ENCODE data around the gene ZC3H12C. TPM values are rescaled to one million over a fixed set of nuclear protein-coding genes. Genes with fewer than 3 reads are reported as not detected.
"Not testable (repeated sequence)": the region's sequence is repeated elsewhere in the genome, so short reads cannot be mapped to it uniquely, and the experiment has no call there.

ZC3H12C gene
- total RNA-seq, 3 donors from 2014 or later: 0.35 to 1.3 (median 0.90) TPM

DNA sequence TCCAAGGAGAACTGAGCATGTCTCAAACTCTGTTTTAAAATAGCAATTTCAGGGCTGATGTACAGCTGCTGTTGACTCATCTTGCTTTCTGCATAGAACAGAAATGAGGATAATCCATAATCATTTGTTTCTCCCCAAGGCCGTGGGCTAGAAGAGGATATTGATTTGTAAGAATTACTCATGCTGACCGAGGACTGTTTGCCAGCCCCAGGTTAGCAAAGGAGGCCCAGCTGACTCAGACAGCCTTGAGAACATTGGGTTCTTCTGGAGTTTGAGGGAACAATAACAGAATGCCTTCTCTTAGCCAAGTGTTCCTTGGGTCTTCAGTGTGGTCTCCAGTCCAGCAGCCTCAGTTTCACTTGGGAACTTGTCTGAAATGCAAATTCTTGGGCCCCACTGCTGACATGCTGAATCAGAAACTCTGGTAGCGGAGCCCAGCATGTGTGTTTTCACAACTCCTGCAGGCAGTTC lies 92.0 kb downstream of the ZC3H12C start:
- Mint-ChIP-seq H3K36me3 (ENCODE audit: insufficient read depth) (no peaks in the 10 kb centered on the region), H3K4me1 (ENCODE audit: low read depth) (no peaks in the 10 kb centered on the region), H3K9me3 (no peaks in the 10 kb centered on the region), H3K4me3 (no peak overlapping the region), H3K27me3 (ENCODE audit: low read depth) (no peaks in the 10 kb centered on the region)
- DNase-seq (no peak), ATAC-seq (no peak)

GRCh38 chr11:110185599-110185998 lies 92.4 kb downstream of the ZC3H12C start:
- Mint-ChIP-seq H3K4me1 (ENCODE audit: low read depth) (no peaks in the 10 kb centered on the region), H3K36me3 (ENCODE audit: insufficient read depth) (no peaks in the 10 kb centered on the region), H3K4me3 (no peak overlapping the region), H3K27me3 (ENCODE audit: low read depth) (no peaks in the 10 kb centered on the region), H3K9me3 (no peaks in the 10 kb centered on the region)
- no peak for ATAC-seq
- no peak for DNase-seq

DNA sequence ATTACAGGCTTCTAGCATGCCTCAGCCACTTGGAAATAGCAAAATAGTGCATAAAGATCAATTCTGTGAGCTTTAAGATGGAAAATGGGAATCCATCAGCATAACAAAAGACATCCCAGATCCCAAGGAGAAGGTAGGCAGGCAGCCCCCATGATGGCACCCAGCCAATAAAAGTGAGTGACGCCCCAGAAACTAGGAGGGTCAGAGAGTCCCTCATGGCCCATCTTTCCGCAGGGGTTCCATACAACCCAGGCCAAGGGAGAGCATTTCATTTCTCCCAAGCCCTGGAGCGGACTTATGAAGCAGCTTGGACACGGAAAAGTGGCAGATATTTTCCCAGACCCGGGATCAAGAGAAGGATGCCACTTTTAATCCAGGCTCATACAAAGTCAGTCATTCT lies 93.3 kb downstream of the ZC3H12C start:
- no peaks in the 10 kb centered on the region for H3K9me3 Mint-ChIP-seq

GRCh38 chr11:110186867-110187266 lies 93.7 kb downstream of the ZC3H12C start:
- Mint-ChIP-seq H3K4me1 (ENCODE audit: low read depth) (peaks cover under 1% of the 10 kb centered on the region), H3K27me3 (ENCODE audit: low read depth) (no peaks in the 10 kb centered on the region), H3K9me3 (no peaks in the 10 kb centered on the region), H3K4me3 (no peak overlapping the region), H3K36me3 (ENCODE audit: insufficient read depth) (no peaks in the 10 kb centered on the region)
- ATAC-seq (no peak), DNase-seq (no peak)

More for the DNA sequence above, 93.3 kb downstream of the ZC3H12C start:
- no peak for ATAC-seq
- Mint-ChIP-seq H3K36me3 (ENCODE audit: insufficient read depth) (no peaks in the 10 kb centered on the region), H3K27me3 (ENCODE audit: low read depth) (no peaks in the 10 kb centered on the region), H3K4me3 (no peak overlapping the region), H3K4me1 (ENCODE audit: low read depth) (no peaks in the 10 kb centered on the region)
- DNase-seq: no peak

- ATAC-seq (no peak), DNase-seq (no peak)
- H3K36me3 Mint-ChIP-seq (ENCODE audit: insufficient read depth): no peaks in the 10 kb centered on the region
- H3K4me1 Mint-ChIP-seq (ENCODE audit: low read depth): peaks cover 9% of the 10 kb centered on the region
- no peaks in the 10 kb centered on the region for H3K27me3 Mint-ChIP-seq (ENCODE audit: low read depth)
- no peaks in the 10 kb centered on the region for H3K9me3 Mint-ChIP-seq
- no peak overlapping the region for H3K4me3 Mint-ChIP-seq
Observed at GRCh38 chr11:110187731-110188130, 94.5 kb downstream of the ZC3H12C start.

DNA sequence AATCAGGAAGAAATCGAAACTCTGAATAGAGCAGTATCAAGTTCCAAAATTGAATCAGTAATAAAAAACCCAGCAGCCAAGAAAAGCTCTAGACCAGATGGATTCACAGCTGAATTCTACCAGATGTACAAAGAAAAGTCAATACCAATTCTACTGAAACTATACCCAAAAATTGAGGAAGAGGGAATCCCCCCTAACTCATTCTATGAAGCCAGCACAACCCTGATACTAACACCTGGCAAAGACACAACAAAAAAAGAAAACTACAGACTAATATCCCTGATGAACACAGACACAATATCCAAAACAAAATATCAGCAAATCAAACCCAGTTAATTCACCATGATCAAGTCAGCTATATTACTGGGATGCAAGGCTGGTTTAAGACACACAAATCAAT lies 97.7 kb downstream of the ZC3H12C start:
- Mint-ChIP-seq H3K4me3 (no peak overlapping the region), H3K27me3 (ENCODE audit: low read depth) (no peaks in the 10 kb centered on the region), H3K36me3 (ENCODE audit: insufficient read depth) (no peaks in the 10 kb centered on the region), H3K4me1 (ENCODE audit: low read depth) (peaks cover 11% of the 10 kb centered on the region), H3K9me3 (no peaks in the 10 kb centered on the region)
- DNase-seq (no peak), ATAC-seq (no peak)

DNA sequence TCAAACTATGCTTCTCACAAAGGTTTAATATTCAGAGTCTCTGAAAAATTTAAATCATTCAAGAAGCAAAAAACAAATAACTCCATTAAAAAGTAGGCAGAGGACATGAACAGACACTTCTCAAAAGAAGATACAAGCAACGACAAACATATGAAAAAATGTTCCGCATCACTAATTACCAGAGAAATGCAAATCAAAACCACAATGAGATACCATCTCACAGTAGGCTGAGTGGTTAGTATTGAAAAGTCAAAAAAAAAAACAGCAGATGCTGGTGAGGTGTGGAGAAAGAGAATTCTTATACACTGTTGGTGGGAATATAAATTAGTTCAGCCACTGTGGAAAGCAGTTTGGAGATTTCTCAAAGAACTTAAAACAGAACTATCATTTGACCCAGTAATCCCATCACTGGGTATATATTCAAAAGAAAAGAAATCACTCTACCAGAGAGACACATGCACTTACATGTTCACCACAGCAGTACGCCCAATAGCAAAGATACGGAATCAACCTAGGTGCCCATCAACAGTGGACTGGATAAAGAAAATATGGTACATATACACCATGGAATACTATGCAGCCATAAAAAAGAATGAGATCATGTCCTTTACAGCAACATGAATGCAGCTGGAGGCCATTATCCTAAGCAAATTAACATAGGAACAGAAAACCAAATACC lies 99.6 kb downstream of the ZC3H12C start:
- H3K27me3 Mint-ChIP-seq (ENCODE audit: low read depth); H3K4me3 Mint-ChIP-seq; DNase-seq; H3K36me3 Mint-ChIP-seq (ENCODE audit: insufficient read depth); H3K9me3 Mint-ChIP-seq: not testable (repeated sequence)
- peak; percentile 67 to 69 for ATAC-seq
- peaks cover 11% of the 10 kb centered on the region for H3K4me1 Mint-ChIP-seq (ENCODE audit: low read depth)

GRCh38 chr11:110194211-110194766 lies 101.1 kb downstream of the ZC3H12C start:
- H3K27me3 Mint-ChIP-seq (ENCODE audit: low read depth); ATAC-seq; H3K36me3 Mint-ChIP-seq (ENCODE audit: insufficient read depth); H3K9me3 Mint-ChIP-seq; H3K4me3 Mint-ChIP-seq; DNase-seq: not testable (repeated sequence)
- peaks cover 11% of the 10 kb centered on the region for H3K4me1 Mint-ChIP-seq (ENCODE audit: low read depth)

DNA sequence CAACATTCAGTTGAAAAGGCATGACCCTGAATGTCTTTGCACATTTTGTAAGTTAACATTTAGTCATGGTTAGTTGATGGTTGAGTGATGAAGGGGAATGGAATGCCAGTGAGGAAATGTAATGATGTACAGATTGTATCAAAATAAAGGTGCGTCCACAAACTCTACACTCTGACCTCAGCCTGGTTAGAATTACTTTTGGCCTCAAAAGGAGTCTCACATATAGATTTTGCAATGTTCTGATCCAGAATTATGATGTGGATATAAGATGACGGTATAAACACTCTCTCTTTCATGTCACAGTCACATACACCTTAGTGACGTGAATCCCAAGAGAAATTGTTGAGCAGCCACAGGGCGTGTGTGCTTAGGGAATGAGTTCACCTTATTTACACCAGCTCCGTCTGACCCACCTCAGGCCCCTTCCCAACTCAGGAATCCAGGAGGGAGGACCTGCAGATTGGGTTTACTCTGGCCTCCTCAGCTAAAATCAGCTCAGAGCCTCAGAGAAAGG lies 103.1 kb downstream of the ZC3H12C start:
- Mint-ChIP-seq H3K36me3 (ENCODE audit: insufficient read depth) (no peaks in the 10 kb centered on the region), H3K27me3 (ENCODE audit: low read depth) (no peaks in the 10 kb centered on the region), H3K4me1 (ENCODE audit: low read depth) (peaks cover 11% of the 10 kb centered on the region), H3K4me3 (no peak overlapping the region), H3K9me3 (no peaks in the 10 kb centered on the region)
- no peak for ATAC-seq
- DNase-seq: no peak

GRCh38 chr11:110196884-110197420 lies 103.8 kb downstream of the ZC3H12C start:
- no peak for DNase-seq
- H3K4me3 Mint-ChIP-seq: no peak overlapping the region
- no peaks in the 10 kb centered on the region for H3K27me3 Mint-ChIP-seq (ENCODE audit: low read depth)
- ATAC-seq: no peak
- no peaks in the 10 kb centered on the region for H3K9me3 Mint-ChIP-seq
- H3K4me1 Mint-ChIP-seq (ENCODE audit: low read depth): peaks cover 9% of the 10 kb centered on the region
- no peaks in the 10 kb centered on the region for H3K36me3 Mint-ChIP-seq (ENCODE audit: insufficient read depth)

- ATAC-seq: no peak
- H3K4me3 Mint-ChIP-seq: no peak overlapping the region
- DNase-seq: no peak
- H3K27me3 Mint-ChIP-seq (ENCODE audit: low read depth): no peaks in the 10 kb centered on the region
- H3K4me1 Mint-ChIP-seq (ENCODE audit: low read depth): no peaks in the 10 kb centered on the region
- H3K9me3 Mint-ChIP-seq: no peaks in the 10 kb centered on the region
- H3K36me3 Mint-ChIP-seq (ENCODE audit: insufficient read depth): no peaks in the 10 kb centered on the region
Observed at GRCh38 chr11:110198031-110198729, 105.0 kb downstream of the ZC3H12C start.

GRCh38 chr11:110199184-110199981 lies 106.2 kb downstream of the ZC3H12C start:
- DNase-seq: no peak
- no peaks in the 10 kb centered on the region for H3K27me3 Mint-ChIP-seq (ENCODE audit: low read depth)
- H3K9me3 Mint-ChIP-seq: no peaks in the 10 kb centered on the region
- ATAC-seq: no peak
- no peak overlapping the region for H3K4me3 Mint-ChIP-seq
- H3K36me3 Mint-ChIP-seq (ENCODE audit: insufficient read depth): no peaks in the 10 kb centered on the region
- no peaks in the 10 kb centered on the region for H3K4me1 Mint-ChIP-seq (ENCODE audit: low read depth)

- H3K4me3 Mint-ChIP-seq: no peak overlapping the region
- no peaks in the 10 kb centered on the region for H3K27me3 Mint-ChIP-seq (ENCODE audit: low read depth)
- no peak for ATAC-seq
- no peaks in the 10 kb centered on the region for H3K4me1 Mint-ChIP-seq (ENCODE audit: low read depth)
- no peak for DNase-seq
- no peaks in the 10 kb centered on the region for H3K9me3 Mint-ChIP-seq
- no peaks in the 10 kb centered on the region for H3K36me3 Mint-ChIP-seq (ENCODE audit: insufficient read depth)
Observed at GRCh38 chr11:110200241-110200640, 107.0 kb downstream of the ZC3H12C start.

GRCh38 chr11:110200836-110201235 lies 107.6 kb downstream of the ZC3H12C start:
- no peaks in the 10 kb centered on the region for H3K27me3 Mint-ChIP-seq (ENCODE audit: low read depth)
- ATAC-seq: no peak
- H3K4me1 Mint-ChIP-seq (ENCODE audit: low read depth): no peaks in the 10 kb centered on the region
- H3K36me3 Mint-ChIP-seq (ENCODE audit: insufficient read depth): no peaks in the 10 kb centered on the region
- no peak for DNase-seq
- no peak overlapping the region for H3K4me3 Mint-ChIP-seq
- H3K9me3 Mint-ChIP-seq: no peaks in the 10 kb centered on the region

All from activated T-cell treated with anti-CD3 and anti-CD28 coated beads, Interleukin-2, amount 50 U/mL, for 4 hours (primary cell).